HepG2 (cell line): ENCODE results near the gene HINFP. TPM values are rescaled to one million over a fixed set of nuclear protein-coding genes. Genes with fewer than 3 reads are reported as not detected.

ENCODE experiments used
- ARNTL ChIP-seq: sonication (generic); formaldehyde crosslinking; IDR thresholded peaks from 2 replicates; pipeline ENCODE4 v1.4.0; 2020; ENCODE audit warnings: mild to moderate bottlenecking, missing genetic modification reagents
- HNRNPLL ChIP-seq: fragments of 200-400 bp; formaldehyde crosslinking; IDR thresholded peaks from 2 replicates; pipeline ENCODE4 v1.6.1; 2017; ENCODE audit warnings: mild to moderate bottlenecking, low read depth, low read length; ENCODE audit not compliant: poor library complexity, severe bottlenecking
- JARID2 ChIP-seq: sonication (generic); formaldehyde crosslinking; IDR thresholded peaks from 2 replicates; pipeline ENCODE4 v1.8.1; 2023; ENCODE audit warnings: missing genetic modification reagents, inconsistent platforms; ENCODE audit not compliant: insufficient replicate concordance
- KDM3A ChIP-seq: IDR thresholded peaks from 2 replicates; pipeline ENCODE4 v1.6.1; 2018; ENCODE audit warnings: low read depth, missing compliant biosample characterization
- POLR2G ChIP-seq: fragments of 200-400 bp; formaldehyde crosslinking; IDR thresholded peaks from 2 replicates; pipeline ENCODE4 v1.6.1; 2018; ENCODE audit warnings: mild to moderate bottlenecking, low read depth, low read length, moderate library complexity
- PRMT3 ChIP-seq: sonication (generic); formaldehyde crosslinking; IDR thresholded peaks from 2 replicates; pipeline ENCODE4 v1.8.1; 2022; ENCODE audit warnings: low read depth, mild to moderate bottlenecking, moderate library complexity, missing genetic modification reagents, borderline replicate concordance
- RXRB ChIP-seq: IDR thresholded peaks from 2 replicates; pipeline ENCODE4 v1.6.1; 2016; ENCODE audit warnings: borderline replicate concordance, missing genetic modification reagents, missing compliant biosample characterization
- SOX13 ChIP-seq, 3 experiments: fragments of 450-650 bp in 1 of 3; sonication (generic) in 1 of 3; formaldehyde crosslinking in 1 of 3; IDR thresholded peaks in 2 of 3; conservative IDR thresholded peaks in 1 of 3; 2 replicates each; pipeline versions ENCODE4 v1.5.0 to v1.6.1; 2016 to 2020; ENCODE audit warnings: antibody characterized with exemption in 1 of 3, mild to moderate bottlenecking in 1 of 3, missing compliant biosample characterization in 1 of 3, missing genetic modification reagents in 1 of 3, moderate library complexity in 1 of 3
- SRSF4 ChIP-seq: fragments of 200-400 bp; formaldehyde crosslinking; IDR thresholded peaks from one replicate; pipeline ENCODE4 v1.6.1; 2018; ENCODE audit warnings: mild to moderate bottlenecking, low read depth, low read length, moderate library complexity; ENCODE audit not compliant: poor library complexity, severe bottlenecking
- TRIM24 ChIP-seq: sonication (generic); formaldehyde crosslinking; IDR thresholded peaks from 2 replicates; pipeline ENCODE4 v1.8.0; 2022; ENCODE audit warnings: mild to moderate bottlenecking, missing genetic modification reagents
- ZNF282 ChIP-seq: fragments of 450-650 bp; IDR thresholded peaks from 2 replicates; pipeline ENCODE4 v1.6.1; 2018; ENCODE audit not compliant: partially characterized antibody
- ZNF44 ChIP-seq: sonication (generic); formaldehyde crosslinking; IDR thresholded peaks from 2 replicates; pipeline ENCODE4 v1.5.1; 2020; ENCODE audit warnings: mild to moderate bottlenecking, missing genetic modification reagents
- ZNF549 ChIP-seq: sonication (generic); formaldehyde crosslinking; IDR thresholded peaks from 2 replicates; pipeline ENCODE4 v1.5.0; 2020; ENCODE audit warnings: missing genetic modification reagents
- ZNF550 ChIP-seq: sonication (generic); formaldehyde crosslinking; IDR thresholded peaks from 2 replicates; pipeline ENCODE4 v1.4.0; 2020; ENCODE audit warnings: mild to moderate bottlenecking, missing genetic modification reagents, borderline replicate concordance
- ZNF552 ChIP-seq: sonication (generic); formaldehyde crosslinking; IDR thresholded peaks from 2 replicates; pipeline ENCODE4 v1.9.0; 2022; ENCODE audit warnings: missing genetic modification reagents, mild to moderate bottlenecking, borderline replicate concordance
- ZNF564 ChIP-seq: sonication (generic); formaldehyde crosslinking; IDR thresholded peaks from 2 replicates; pipeline ENCODE4 v1.8.1; 2023; ENCODE audit warnings: mild to moderate bottlenecking, missing genetic modification reagents
- ZNF577 ChIP-seq: sonication (generic); formaldehyde crosslinking; IDR thresholded peaks from 2 replicates; pipeline ENCODE4 v1.4.0; 2020; ENCODE audit warnings: mild to moderate bottlenecking, low read depth, missing genetic modification reagents, borderline replicate concordance
- ZNF619 ChIP-seq: sonication (generic); formaldehyde crosslinking; IDR thresholded peaks from 2 replicates; pipeline ENCODE4 v1.4.0; 2020; ENCODE audit warnings: mild to moderate bottlenecking, missing genetic modification reagents
- ZNF772 ChIP-seq: sonication (generic); formaldehyde crosslinking; IDR thresholded peaks from 2 replicates; pipeline ENCODE4 v1.5.0; 2020; ENCODE audit warnings: mild to moderate bottlenecking, missing genetic modification reagents
- ZNF83 ChIP-seq: sonication (generic); formaldehyde crosslinking; IDR thresholded peaks from 2 replicates; pipeline ENCODE4 v1.4.0; 2020; ENCODE audit warnings: missing genetic modification reagents, mild to moderate bottlenecking, borderline replicate concordance
- ZNF839 ChIP-seq: sonication (generic); formaldehyde crosslinking; IDR thresholded peaks from 2 replicates; pipeline ENCODE4 v1.4.0; 2020; ENCODE audit warnings: missing genetic modification reagents, mild to moderate bottlenecking, borderline replicate concordance
- ZNF879 ChIP-seq: sonication (generic); formaldehyde crosslinking; IDR thresholded peaks from 2 replicates; pipeline ENCODE4 v1.8.1; 2023; ENCODE audit warnings: missing genetic modification reagents
- polyA plus RNA-seq, 8 experiments: library from polyadenylated mRNA; depleted of rRNA in 3 of 8; stranded (reverse) in 7 of 8; unstranded in 1 of 8; fragments of >200 nt; fragmentation: Illumina TruSeq in 4 of 8; extraction: Trizol in 4 of 8; gene quantifications; 2 replicates each; pipeline versions ENCODE4 v1.2.1 to v1.2.3, GENCODE V29; 2011 to 2016; ENCODE audit warnings: low read depth in 4 of 8, missing spikeins in 1 of 8, mixed read lengths in 1 of 8; ENCODE audit not compliant: insufficient read depth in 1 of 8
- total RNA-seq, 5 experiments: library from RNA; depleted of rRNA; stranded (reverse); fragments of >200 nt; fragmentation: Illumina TruSeq; extraction: Trizol; gene quantifications; 2 replicates each; pipeline ENCODE4 v1.2.3, GENCODE V29; 2016; ENCODE audit warnings: low read depth in 1 of 5
- TF ChIP-seq, protein P1 (sequence below): sonication (generic); formaldehyde crosslinking; conservative IDR thresholded peaks from 2 replicates; pipeline ENCODE4 v1.4.0; 2020; ENCODE audit warnings: missing genetic modification reagents
- TF ChIP-seq, protein P2 (sequence below): sonication (generic); formaldehyde crosslinking; IDR thresholded peaks from 2 replicates; pipeline ENCODE4 v1.8.1; 2022; ENCODE audit warnings: mild to moderate bottlenecking, missing genetic modification reagents

Gene HINFP
- total and polyA plus RNA-seq, 2 of the 13 experiments (the other 11 are each of a cell fraction or from before 2014, with no cell fraction given), result 15.1 to 21.4 TPM

DNA sequence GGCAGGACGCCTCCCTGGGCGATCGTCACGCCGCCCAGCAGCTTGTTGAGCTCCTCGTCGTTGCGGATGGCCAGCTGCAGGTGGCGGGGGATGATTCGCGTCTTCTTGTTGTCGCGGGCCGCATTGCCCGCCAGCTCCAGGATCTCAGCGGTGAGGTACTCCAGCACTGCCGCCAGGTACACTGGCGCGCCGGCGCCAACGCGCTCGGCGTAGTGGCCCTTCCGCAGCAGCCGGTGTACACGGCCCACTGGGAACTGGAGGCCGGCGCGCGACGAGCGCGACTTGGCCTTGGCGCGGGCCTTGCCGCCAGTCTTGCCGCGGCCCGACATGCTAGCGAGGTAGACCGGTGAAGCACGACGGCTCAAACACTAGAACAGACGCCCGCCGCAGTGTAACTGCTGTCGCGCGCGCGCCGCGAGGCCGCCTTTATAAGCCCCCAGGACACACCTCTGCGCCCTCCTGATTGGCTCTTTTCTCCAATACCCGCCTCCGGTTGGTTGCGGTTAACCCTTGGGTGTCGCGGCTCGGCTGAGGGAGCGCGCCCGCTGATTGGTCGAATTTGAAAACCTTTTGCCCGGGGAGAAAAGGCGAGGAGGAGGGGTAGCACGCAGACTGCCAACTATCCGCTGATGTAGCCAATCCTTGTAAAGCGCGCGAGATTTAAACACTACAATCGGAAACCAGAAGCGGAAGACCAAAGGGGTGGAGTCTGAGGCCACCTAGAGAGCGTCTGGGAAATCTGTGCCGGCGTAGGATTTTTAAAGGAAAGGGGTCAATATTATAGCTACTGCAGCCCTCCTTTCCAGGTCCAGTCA is 26.1 kb upstream of the HINFP start (continued):
- no peak for TF ChIP-seq JARID2
- peak; percentile 92 for TF ChIP-seq HNRNPLL
- TF ChIP-seq SOX13 (IDR thresholded peaks at IDR 0.05), result peak; percentile 66
- TF ChIP-seq SOX13 (CRISPR knock-in tag; conservative IDR thresholded peaks at IDR 0.05 in 1 of 2, IDR thresholded peaks at IDR 0.05 in 1 of 2), result peak in 1 of 2 experiments; percentile 97; a peak in 3 of 4 replicates
- 0 out of 2 replicates have a peak, but pooled peaks have one; percentile 78 for TF ChIP-seq ZNF879
- TF ChIP-seq ZNF282, result no peak
- TF ChIP-seq ZNF619 (CRISPR knock-in tag), result peak; percentile 75; the same call in 1 of the 2 replicates
- no peak; the same call in 1 of the 2 replicates for TF ChIP-seq ZNF550
- TF ChIP-seq, protein P1, sequence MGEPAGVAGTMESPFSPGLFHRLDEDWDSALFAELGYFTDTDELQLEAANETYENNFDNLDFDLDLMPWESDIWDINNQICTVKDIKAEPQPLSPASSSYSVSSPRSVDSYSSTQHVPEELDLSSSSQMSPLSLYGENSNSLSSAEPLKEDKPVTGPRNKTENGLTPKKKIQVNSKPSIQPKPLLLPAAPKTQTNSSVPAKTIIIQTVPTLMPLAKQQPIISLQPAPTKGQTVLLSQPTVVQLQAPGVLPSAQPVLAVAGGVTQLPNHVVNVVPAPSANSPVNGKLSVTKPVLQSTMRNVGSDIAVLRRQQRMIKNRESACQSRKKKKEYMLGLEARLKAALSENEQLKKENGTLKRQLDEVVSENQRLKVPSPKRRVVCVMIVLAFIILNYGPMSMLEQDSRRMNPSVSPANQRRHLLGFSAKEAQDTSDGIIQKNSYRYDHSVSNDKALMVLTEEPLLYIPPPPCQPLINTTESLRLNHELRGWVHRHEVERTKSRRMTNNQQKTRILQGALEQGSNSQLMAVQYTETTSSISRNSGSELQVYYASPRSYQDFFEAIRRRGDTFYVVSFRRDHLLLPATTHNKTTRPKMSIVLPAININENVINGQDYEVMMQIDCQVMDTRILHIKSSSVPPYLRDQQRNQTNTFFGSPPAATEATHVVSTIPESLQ (CRISPR knock-in tag), result 0 out of 2 replicates have a peak, but pooled peaks have one; percentile 39
- TF ChIP-seq SRSF4, result peak; percentile 74
- 0 out of 2 replicates have a peak, but pooled peaks have one; percentile 27 for TF ChIP-seq ARNTL
- no peak for TF ChIP-seq ZNF549
- peak; percentile 81 for TF ChIP-seq ZNF552 (CRISPR knock-in tag)
- TF ChIP-seq PRMT3 (CRISPR knock-in tag), result peak; percentile 96
- TF ChIP-seq, protein P2, sequence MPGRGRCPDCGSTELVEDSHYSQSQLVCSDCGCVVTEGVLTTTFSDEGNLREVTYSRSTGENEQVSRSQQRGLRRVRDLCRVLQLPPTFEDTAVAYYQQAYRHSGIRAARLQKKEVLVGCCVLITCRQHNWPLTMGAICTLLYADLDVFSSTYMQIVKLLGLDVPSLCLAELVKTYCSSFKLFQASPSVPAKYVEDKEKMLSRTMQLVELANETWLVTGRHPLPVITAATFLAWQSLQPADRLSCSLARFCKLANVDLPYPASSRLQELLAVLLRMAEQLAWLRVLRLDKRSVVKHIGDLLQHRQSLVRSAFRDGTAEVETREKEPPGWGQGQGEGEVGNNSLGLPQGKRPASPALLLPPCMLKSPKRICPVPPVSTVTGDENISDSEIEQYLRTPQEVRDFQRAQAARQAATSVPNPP (CRISPR knock-in tag), result peak; percentile 77
- no peak for TF ChIP-seq ZNF577
- TF ChIP-seq ZNF839, result peak; percentile 94
- no peak for TF ChIP-seq KDM3A (CRISPR knock-in tag)
- TF ChIP-seq ZNF83 (CRISPR knock-in tag), result peak; percentile 28; the same call in 1 of the 2 replicates
- TF ChIP-seq POLR2G, result peak; percentile 100
- peak; percentile 90 for TF ChIP-seq ZNF44
- peak; percentile 86; the same call in 1 of the 2 replicates for TF ChIP-seq ZNF772 (CRISPR knock-in tag)
- no peak; the same call in 1 of the 2 replicates for TF ChIP-seq RXRB (CRISPR knock-in tag)
- no peak for TF ChIP-seq TRIM24
- TF ChIP-seq ZNF564, result peak; percentile 88
